Fibroblast of lung (primary cell): ENCODE measurements around the gene PKNOX2. TPM values are rescaled to one million over a fixed set of nuclear protein-coding genes. Genes with fewer than 3 reads are reported as not detected.

Source experiments
- DNase-seq, 2 donors: peaks; one replicate each; pipeline versions ENCODE4 v3.0.0 to v3.0.0-alpha.2; 2010; ENCODE audit warnings: low read depth in 2 of 2
- H2AFZ ChIP-seq: 2 replicates; pipeline ENCODE4 v1.5.1; 2012; ENCODE audit warnings: low read length, control low read depth, inconsistent platforms
- H3K27ac ChIP-seq: 2 replicates; pipeline ENCODE4 v1.5.1; 2011; ENCODE audit warnings: low read length, control low read depth; ENCODE audit not compliant: insufficient read depth
- H3K27me3 ChIP-seq: 2 replicates; pipeline ENCODE4 v1.5.1; 2011; ENCODE audit warnings: mild to moderate bottlenecking, low read length; ENCODE audit not compliant: control insufficient read depth, insufficient read depth
- H3K36me3 ChIP-seq: 2 replicates; pipeline ENCODE4 v1.5.1; 2011; ENCODE audit warnings: low read length; ENCODE audit not compliant: control insufficient read depth, insufficient read depth
- H3K4me1 ChIP-seq: 2 replicates; pipeline ENCODE4 v1.5.1; 2011; ENCODE audit warnings: low read length; ENCODE audit not compliant: control insufficient read depth, insufficient read depth; ENCODE audit errors: extremely low read depth
- H3K4me2 ChIP-seq: 2 replicates; pipeline ENCODE4 v1.5.1; 2011; ENCODE audit warnings: low read length, control low read depth; ENCODE audit not compliant: insufficient read depth; ENCODE audit errors: extremely low read depth
- H3K4me3 ChIP-seq, 4 experiments: fragments of 200-600 bp in 1 of 4; sonication (generic) in 1 of 4; replicated peaks in 1 of 4; 2 replicates each; pipeline ENCODE4 v1.5.1; 2011 to 2016; ENCODE audit warnings: low read length in 4 of 4, low read depth in 3 of 4, mild to moderate bottlenecking in 3 of 4, control low read depth in 2 of 4, inconsistent platforms in 1 of 4, mixed read lengths in 1 of 4; ENCODE audit not compliant: insufficient read depth in 1 of 4; ENCODE audit errors: control extremely low read depth in 1 of 4
- H3K79me2 ChIP-seq: 2 replicates; pipeline ENCODE4 v1.5.1; 2012; ENCODE audit warnings: mild to moderate bottlenecking, low read length, inconsistent platforms; ENCODE audit not compliant: control insufficient read depth, insufficient read depth
- H3K9ac ChIP-seq: 2 replicates; pipeline ENCODE4 v1.5.1; 2011; ENCODE audit warnings: mild to moderate bottlenecking, low read length, control low read depth; ENCODE audit not compliant: insufficient read depth
- H3K9me3 ChIP-seq: 2 replicates; pipeline ENCODE4 v1.5.1; 2012; ENCODE audit warnings: low read depth, low read length; ENCODE audit not compliant: control insufficient read depth, insufficient read depth
- H4K20me1 ChIP-seq: 2 replicates; pipeline ENCODE4 v1.5.1; 2011; ENCODE audit warnings: low read length; ENCODE audit not compliant: control insufficient read depth, insufficient read depth; ENCODE audit errors: extremely low read depth
- EZH2 ChIP-seq: IDR thresholded peaks from 2 replicates; pipeline ENCODE4 v1.5.1; 2012; ENCODE audit warnings: low read length, control low read depth, mild to moderate bottlenecking; ENCODE audit errors: missing control alignments
- polyA plus RNA-seq, 2 donors: library from polyadenylated mRNA; depleted of rRNA in 1 of 2; stranded (reverse) in 1 of 2; unstranded in 1 of 2; fragments of >200 nt; gene quantifications; 2 replicates each; pipeline ENCODE4 v1.2.1, GENCODE V29; 2011 to 2012; ENCODE audit warnings: missing spikeins in 1 of 2
- total RNA-seq: library from RNA; depleted of rRNA; stranded (reverse); fragments of >200 nt; gene quantifications from 2 replicates; pipeline ENCODE4 v1.2.1, GENCODE V29; 2014
- TF ChIP-seq, protein P1 (sequence below), 2 donors: IDR thresholded peaks in 1 of 2; conservative IDR thresholded peaks in 1 of 2; 1 replicate in 1 of 2; 2 replicates in 1 of 2; pipeline ENCODE4 v1.5.1; 2011 to 2012; ENCODE audit warnings: low read length in 2 of 2, control low read depth in 1 of 2, inconsistent platforms in 1 of 2, low read depth in 1 of 2, mild to moderate bottlenecking in 1 of 2

The PKNOX2 gene
- total and polyA plus RNA-seq, 2 donors (not counting 1 experiment from before 2014, with no cell fraction given) = 0.33 to 2.2 TPM

DNA sequence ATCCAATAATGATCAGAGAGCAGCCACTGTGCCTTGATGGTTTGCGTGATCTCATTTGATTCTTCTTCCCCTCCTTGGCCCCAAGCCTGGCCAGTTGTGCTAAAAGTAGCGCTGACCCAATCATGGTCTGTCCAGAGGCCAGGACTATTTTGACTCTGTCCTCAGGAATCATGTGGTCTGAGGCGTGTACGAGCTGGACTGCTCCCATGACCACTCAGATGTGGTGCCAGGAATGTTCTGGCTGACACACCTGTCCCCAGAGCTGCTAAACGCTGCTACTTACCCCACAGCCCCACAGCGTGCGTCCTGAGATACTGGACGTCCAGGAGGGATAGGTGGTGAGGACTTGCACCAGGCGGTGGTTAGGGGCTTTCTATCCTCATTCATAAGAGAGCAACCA, 261.1 kb downstream of the PKNOX2 start:
- no peak overlapping the region for H3K27ac ChIP-seq

DNA sequence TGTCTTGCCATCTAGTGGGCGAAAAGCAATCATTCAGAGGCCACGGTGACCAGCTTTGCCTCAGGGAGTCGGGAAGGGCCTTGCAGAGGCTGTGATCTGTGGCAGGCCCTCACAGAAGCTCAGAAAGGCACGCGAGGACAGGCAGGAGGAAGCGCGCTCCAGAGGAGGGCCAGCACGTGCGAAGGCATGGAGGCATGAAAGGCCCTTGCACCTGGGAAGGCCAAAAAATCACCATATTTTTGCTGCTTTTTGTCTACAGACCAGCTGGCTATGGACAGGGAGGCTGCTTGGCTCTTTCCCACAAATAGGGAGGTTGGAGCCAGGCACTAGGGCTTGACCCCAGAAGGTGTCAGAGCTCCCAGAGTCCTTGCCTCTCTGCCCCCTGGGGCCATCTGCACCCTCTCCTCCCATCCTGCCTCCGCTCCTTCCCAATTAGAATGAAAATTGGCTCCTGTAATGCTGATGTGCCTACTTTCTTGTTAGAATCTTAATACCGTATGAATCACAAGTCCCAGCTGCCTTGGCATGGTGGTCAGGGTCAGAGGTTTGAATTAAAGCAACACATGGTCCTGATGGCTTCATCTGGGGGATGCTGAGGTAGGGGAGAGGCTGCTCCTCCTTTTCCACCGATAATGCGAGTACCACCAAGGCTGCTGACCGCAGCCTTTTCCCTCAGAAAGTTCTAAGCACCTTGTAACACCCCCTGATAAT, 262.4 kb downstream of the PKNOX2 start:
- no peak overlapping the region for H2AFZ ChIP-seq
- no peak for DNase-seq
- H3K27me3 ChIP-seq = peaks cover 5% of the 10 kb centered on the region
- H3K4me1 ChIP-seq = no peaks in the 10 kb centered on the region
- no peaks in the 10 kb centered on the region for H3K9me3 ChIP-seq
- H3K9ac ChIP-seq = no peak overlapping the region
- H3K4me3 ChIP-seq = no peak overlapping the region
- no peaks in the 10 kb centered on the region for H3K79me2 ChIP-seq
- no peak overlapping the region for H3K27ac ChIP-seq
- TF ChIP-seq EZH2 = no peak
- TF ChIP-seq, protein P1, sequence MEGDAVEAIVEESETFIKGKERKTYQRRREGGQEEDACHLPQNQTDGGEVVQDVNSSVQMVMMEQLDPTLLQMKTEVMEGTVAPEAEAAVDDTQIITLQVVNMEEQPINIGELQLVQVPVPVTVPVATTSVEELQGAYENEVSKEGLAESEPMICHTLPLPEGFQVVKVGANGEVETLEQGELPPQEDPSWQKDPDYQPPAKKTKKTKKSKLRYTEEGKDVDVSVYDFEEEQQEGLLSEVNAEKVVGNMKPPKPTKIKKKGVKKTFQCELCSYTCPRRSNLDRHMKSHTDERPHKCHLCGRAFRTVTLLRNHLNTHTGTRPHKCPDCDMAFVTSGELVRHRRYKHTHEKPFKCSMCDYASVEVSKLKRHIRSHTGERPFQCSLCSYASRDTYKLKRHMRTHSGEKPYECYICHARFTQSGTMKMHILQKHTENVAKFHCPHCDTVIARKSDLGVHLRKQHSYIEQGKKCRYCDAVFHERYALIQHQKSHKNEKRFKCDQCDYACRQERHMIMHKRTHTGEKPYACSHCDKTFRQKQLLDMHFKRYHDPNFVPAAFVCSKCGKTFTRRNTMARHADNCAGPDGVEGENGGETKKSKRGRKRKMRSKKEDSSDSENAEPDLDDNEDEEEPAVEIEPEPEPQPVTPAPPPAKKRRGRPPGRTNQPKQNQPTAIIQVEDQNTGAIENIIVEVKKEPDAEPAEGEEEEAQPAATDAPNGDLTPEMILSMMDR (conservative IDR thresholded peaks at IDR 0.05 in 1 of 2, IDR thresholded peaks at IDR 0.05 in 1 of 2; ENCODE audit: low read depth in 1 of 2, low read length in 2 of 2) = no peak
- H3K4me2 ChIP-seq = no peak overlapping the region
- H3K36me3 ChIP-seq = no peaks in the 10 kb centered on the region
- H4K20me1 ChIP-seq = no peaks in the 10 kb centered on the region

More for the DNA sequence above, 261.1 kb downstream of the PKNOX2 start:
- Histone ChIP-seq H3K9ac (no peak overlapping the region), H3K27me3 (peaks cover 7% of the 10 kb centered on the region), H3K36me3 (no peaks in the 10 kb centered on the region), H3K4me2 (no peak overlapping the region), H4K20me1 (no peaks in the 10 kb centered on the region), H2AFZ (no peak overlapping the region), H3K4me1 (no peaks in the 10 kb centered on the region), H3K9me3 (no peaks in the 10 kb centered on the region), H3K79me2 (no peaks in the 10 kb centered on the region), H3K4me3 (no peak overlapping the region)
- no peak for TF ChIP-seq EZH2
- TF ChIP-seq, protein P1 (conservative IDR thresholded peaks at IDR 0.05 in 1 of 2, IDR thresholded peaks at IDR 0.05 in 1 of 2; ENCODE audit: low read depth in 1 of 2, low read length in 2 of 2) = no peak
- no peak for DNase-seq

GRCh38 chr11:125428486-125429173, 264.1 kb downstream of the PKNOX2 start:
- no peak for TF ChIP-seq EZH2
- TF ChIP-seq, protein P1 (conservative IDR thresholded peaks at IDR 0.05 in 1 of 2, IDR thresholded peaks at IDR 0.05 in 1 of 2; ENCODE audit: low read depth in 1 of 2, low read length in 2 of 2) = no peak
- no peaks in the 10 kb centered on the region for H4K20me1 ChIP-seq
- no peak overlapping the region for H3K4me2 ChIP-seq
- H3K27ac ChIP-seq = no peak overlapping the region
- H3K27me3 ChIP-seq = peaks cover 5% of the 10 kb centered on the region
- no peaks in the 10 kb centered on the region for H3K36me3 ChIP-seq
- no peaks in the 10 kb centered on the region for H3K9me3 ChIP-seq
- no peaks in the 10 kb centered on the region for H3K79me2 ChIP-seq
- no peak for DNase-seq
- H2AFZ ChIP-seq = no peak overlapping the region
- no peaks in the 10 kb centered on the region for H3K4me1 ChIP-seq
- no peak overlapping the region for H3K9ac ChIP-seq
- no peak overlapping the region for H3K4me3 ChIP-seq
